KOPT-K1 (cell line): ENCODE data around the gene HIKESHI.
A peak's percentile ranks its signal among the peaks of the same experiment; 100 is the strongest.

Experiments
- H3K27ac ChIP-seq: fragments of 200-600 bp; sonication (generic); 2 replicates; pipeline ENCODE4 v1.5.1; 2016; ENCODE audit warnings: antibody characterized with exemption, mild to moderate bottlenecking, low read depth, low read length; ENCODE audit not compliant: poor library complexity, severe bottlenecking
- H3K36me3 ChIP-seq: fragments of 200-600 bp; sonication (generic); 2 replicates; pipeline ENCODE4 v1.5.1; 2017; ENCODE audit warnings: antibody characterized with exemption, mild to moderate bottlenecking, low read length, moderate library complexity; ENCODE audit not compliant: insufficient read depth
- H3K9me3 ChIP-seq: fragments of 200-600 bp; sonication (generic); 2 replicates; pipeline ENCODE4 v1.5.1; 2017; ENCODE audit warnings: antibody characterized with exemption, low read length, mild to moderate bottlenecking; ENCODE audit not compliant: insufficient read depth, poor library complexity, severe bottlenecking

HIKESHI gene, protein sequence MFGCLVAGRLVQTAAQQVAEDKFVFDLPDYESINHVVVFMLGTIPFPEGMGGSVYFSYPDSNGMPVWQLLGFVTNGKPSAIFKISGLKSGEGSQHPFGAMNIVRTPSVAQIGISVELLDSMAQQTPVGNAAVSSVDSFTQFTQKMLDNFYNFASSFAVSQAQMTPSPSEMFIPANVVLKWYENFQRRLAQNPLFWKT

GRCh38 chr11:86302092-86302793, at the start of gene HIKESHI:
TSS of gene HIKESHI (plus strand) at chr11:86302240. CDS start at chr11:86302449, 209 bp downstream.
- Histone ChIP-seq H3K36me3 (peaks cover 11% of the 10 kb centered on the region; the same call in 1 of the 2 replicates), H3K9me3 (no peaks in the 10 kb centered on the region), H3K27ac (peak within 1 kb of the TSS; percentile 77)

DNA sequence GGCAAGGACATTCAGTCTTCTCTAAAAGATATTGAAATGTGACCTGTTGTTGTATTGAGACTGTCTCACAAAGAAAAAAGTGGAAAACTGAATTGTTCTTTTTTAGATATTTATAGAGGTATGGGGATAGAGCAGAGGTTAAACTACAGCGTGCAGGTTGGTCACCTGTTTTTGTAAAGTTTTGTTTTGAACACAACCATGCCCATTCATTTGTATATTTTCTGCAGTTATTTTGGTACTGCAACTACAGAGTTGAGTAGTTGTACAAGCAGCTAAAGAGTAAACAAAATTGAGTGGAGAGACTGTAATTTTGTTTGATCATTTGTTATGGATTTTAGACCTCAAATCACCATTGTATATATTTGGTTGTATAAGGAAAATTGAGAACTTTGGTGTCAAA, 46.1 kb upstream of the HIKESHI start:
- Histone ChIP-seq H3K9me3 (no peaks in the 10 kb centered on the region), H3K36me3 (peaks cover 75% of the 10 kb centered on the region), H3K27ac (no peak overlapping the region)

DNA sequence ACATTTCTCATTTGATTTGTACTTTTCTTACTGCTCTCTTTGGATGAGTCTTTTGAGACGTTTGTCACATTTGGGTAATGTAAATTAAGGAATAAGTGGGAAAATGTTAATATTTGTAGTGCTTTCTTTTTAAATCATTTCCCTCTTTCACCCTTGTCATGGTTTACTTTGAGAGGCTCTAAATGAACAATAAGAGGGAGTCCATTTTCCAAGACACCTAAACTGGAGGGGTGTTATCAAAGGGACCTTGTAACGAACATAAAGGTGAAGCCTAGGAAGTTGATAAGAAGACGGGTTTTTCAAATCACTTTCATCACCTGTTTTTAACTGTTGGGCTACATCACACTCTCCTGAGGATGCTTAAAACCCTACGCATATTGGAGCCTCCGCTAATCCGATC, 45.4 kb upstream of the HIKESHI start:
- Histone ChIP-seq H3K27ac (no peak overlapping the region), H3K36me3 (peaks cover 75% of the 10 kb centered on the region), H3K9me3 (no peaks in the 10 kb centered on the region)

- H3K36me3 ChIP-seq = peaks cover 80% of the 10 kb centered on the region
- no peaks in the 10 kb centered on the region for H3K9me3 ChIP-seq
- no peak overlapping the region for H3K27ac ChIP-seq
Observed at GRCh38 chr11:86257446-86257845, 44.6 kb upstream of the HIKESHI start.

- no peak overlapping the region for H3K27ac ChIP-seq
- no peaks in the 10 kb centered on the region for H3K9me3 ChIP-seq
- H3K36me3 ChIP-seq = peaks cover 92% of the 10 kb centered on the region
Observed at GRCh38 chr11:86259730-86260129, 42.3 kb upstream of the HIKESHI start.

- H3K9me3 ChIP-seq = no peaks in the 10 kb centered on the region
- H3K27ac ChIP-seq = no peak overlapping the region
- H3K36me3 ChIP-seq = peaks cover 90% of the 10 kb centered on the region
Observed at GRCh38 chr11:86261328-86261727, 40.7 kb upstream of the HIKESHI start.

- Histone ChIP-seq H3K9me3 (no peaks in the 10 kb centered on the region), H3K27ac (no peak overlapping the region), H3K36me3 (peaks cover 84% of the 10 kb centered on the region)
Observed at GRCh38 chr11:86262387-86262786, 39.7 kb upstream of the HIKESHI start.

- no peaks in the 10 kb centered on the region for H3K9me3 ChIP-seq
- no peak overlapping the region for H3K27ac ChIP-seq
- H3K36me3 ChIP-seq = peaks cover 83% of the 10 kb centered on the region
Observed at GRCh38 chr11:86264649-86265048, 37.4 kb upstream of the HIKESHI start.

DNA sequence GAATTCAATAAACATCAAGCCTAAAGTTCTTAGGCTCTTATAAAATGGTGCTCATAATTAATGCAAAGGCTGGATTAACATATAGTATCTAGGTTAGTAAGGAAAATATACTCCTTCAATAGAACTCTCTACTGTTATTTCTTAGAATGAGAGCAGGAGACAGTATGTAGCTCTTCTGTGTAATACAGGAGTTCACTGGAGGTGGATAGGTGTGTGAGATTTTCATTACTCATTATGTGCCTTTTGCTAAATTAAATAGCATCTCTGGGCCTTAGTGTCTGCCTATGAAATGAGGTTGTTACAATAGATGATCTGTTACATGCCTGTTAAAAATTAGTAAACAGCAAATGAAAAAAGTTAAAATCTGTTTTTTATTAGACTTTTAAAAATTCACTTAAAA, 36.8 kb upstream of the HIKESHI start:
- Histone ChIP-seq H3K9me3 (no peaks in the 10 kb centered on the region), H3K27ac (no peak overlapping the region), H3K36me3 (peaks cover 83% of the 10 kb centered on the region)

DNA sequence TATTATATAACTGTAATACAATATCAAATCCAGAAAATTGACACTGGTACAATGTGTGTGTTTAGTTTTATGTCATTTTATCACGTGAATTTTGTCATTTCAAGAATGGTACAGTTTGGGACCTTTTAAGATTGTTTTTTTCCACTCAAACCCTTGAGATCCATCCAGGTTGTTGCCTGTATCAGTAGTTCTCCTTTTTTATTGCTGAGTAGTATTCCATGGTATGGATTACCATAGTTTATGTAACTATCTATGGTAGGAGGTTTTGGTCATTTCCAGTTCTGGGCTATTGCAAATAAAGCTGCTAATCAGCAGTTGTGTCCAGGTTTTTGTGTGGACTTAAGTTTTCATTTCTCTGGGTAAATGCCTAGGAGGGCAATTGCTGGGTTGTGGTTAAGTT, 32.4 kb upstream of the HIKESHI start:
- Histone ChIP-seq H3K36me3 (peaks cover 76% of the 10 kb centered on the region), H3K9me3 (no peaks in the 10 kb centered on the region), H3K27ac (no peak overlapping the region)

- Histone ChIP-seq H3K9me3 (peaks cover 3% of the 10 kb centered on the region), H3K36me3 (peaks cover 90% of the 10 kb centered on the region), H3K27ac (no peak overlapping the region)
Observed at GRCh38 chr11:86274503-86274902, 27.5 kb upstream of the HIKESHI start.

- Histone ChIP-seq H3K9me3 (peaks cover 3% of the 10 kb centered on the region), H3K36me3 (peaks cover 90% of the 10 kb centered on the region), H3K27ac (no peak overlapping the region)
Observed at GRCh38 chr11:86274999-86275398, 27.0 kb upstream of the HIKESHI start.

- H3K36me3 ChIP-seq = peaks cover 92% of the 10 kb centered on the region
- peaks cover 3% of the 10 kb centered on the region for H3K9me3 ChIP-seq
- no peak overlapping the region for H3K27ac ChIP-seq
Observed at GRCh38 chr11:86275493-86276370, 26.3 kb upstream of the HIKESHI start.

GRCh38 chr11:86277741-86278140, 24.3 kb upstream of the HIKESHI start:
- Histone ChIP-seq H3K9me3 (peaks cover 3% of the 10 kb centered on the region), H3K36me3 (peaks cover 81% of the 10 kb centered on the region), H3K27ac (no peak overlapping the region)

DNA sequence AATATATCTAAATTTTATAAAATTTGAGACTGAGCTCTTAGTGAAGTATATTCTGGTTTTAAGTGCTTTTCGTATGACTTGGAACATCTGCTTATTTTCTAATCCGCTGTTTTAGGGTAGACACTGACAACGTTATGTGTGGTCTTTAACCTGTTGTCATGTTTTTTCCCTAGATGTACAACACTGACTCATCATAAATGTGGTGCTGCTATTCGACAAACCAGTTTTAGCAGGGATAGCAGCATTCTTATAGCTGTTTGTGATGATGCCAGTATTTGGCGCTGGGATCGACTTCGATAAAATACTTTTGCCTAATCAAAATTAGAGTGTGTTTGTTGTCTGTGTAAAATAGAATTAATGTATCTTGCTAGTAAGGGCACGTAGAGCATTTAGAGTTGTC, 23.8 kb upstream of the HIKESHI start:
- Histone ChIP-seq H3K27ac (no peak overlapping the region), H3K36me3 (peaks cover 79% of the 10 kb centered on the region), H3K9me3 (peaks cover 3% of the 10 kb centered on the region)
